HEK293T (cell line): ENCODE results near the gene CLN6.

ENCODE experiments used
- BHLHE40 ChIP-seq: fragments of 450-650 bp; IDR thresholded peaks from 2 replicates; pipeline ENCODE4 v1.6.1; 2016; ENCODE audit warnings: mild to moderate bottlenecking, moderate library complexity, borderline replicate concordance
- ELF4 ChIP-seq: fragments of 450-650 bp; IDR thresholded peaks from 2 replicates; pipeline ENCODE4 v1.6.1; 2017; ENCODE audit warnings: antibody characterized with exemption
- FOXA1 ChIP-seq: fragments of 450-650 bp; IDR thresholded peaks from 2 replicates; pipeline ENCODE4 v1.6.1; 2016; ENCODE audit warnings: mild to moderate bottlenecking
- FOXK2 ChIP-seq: fragments of 450-650 bp; IDR thresholded peaks from 2 replicates; pipeline ENCODE4 v1.6.1; 2016; ENCODE audit warnings: mild to moderate bottlenecking
- FOXM1 ChIP-seq: fragments of 450-650 bp; IDR thresholded peaks from 2 replicates; pipeline ENCODE4 v1.6.1; 2017; ENCODE audit warnings: mild to moderate bottlenecking, borderline replicate concordance
- L3MBTL2 ChIP-seq: fragments of 450-650 bp; conservative IDR thresholded peaks from 2 replicates; pipeline ENCODE4 v1.6.1; 2016; ENCODE audit warnings: mild to moderate bottlenecking
- LEF1 ChIP-seq: fragments of 450-650 bp; IDR thresholded peaks from 2 replicates; pipeline ENCODE4 v1.6.1; 2017; ENCODE audit warnings: mild to moderate bottlenecking, borderline replicate concordance
- SP1 ChIP-seq: fragments of 450-650 bp; IDR thresholded peaks from 2 replicates; pipeline ENCODE4 v1.6.1; 2017
- TARDBP ChIP-seq: fragments of 450-650 bp; IDR thresholded peaks from 2 replicates; pipeline ENCODE4 v1.6.1; 2016
- ZNF384 ChIP-seq: fragments of 450-650 bp; IDR thresholded peaks from 2 replicates; pipeline ENCODE4 v1.6.1; 2016
- TF ChIP-seq, protein P1 (sequence below): fragments of 450-650 bp; IDR thresholded peaks from 2 replicates; pipeline ENCODE4 v1.6.1; 2016

DNA sequence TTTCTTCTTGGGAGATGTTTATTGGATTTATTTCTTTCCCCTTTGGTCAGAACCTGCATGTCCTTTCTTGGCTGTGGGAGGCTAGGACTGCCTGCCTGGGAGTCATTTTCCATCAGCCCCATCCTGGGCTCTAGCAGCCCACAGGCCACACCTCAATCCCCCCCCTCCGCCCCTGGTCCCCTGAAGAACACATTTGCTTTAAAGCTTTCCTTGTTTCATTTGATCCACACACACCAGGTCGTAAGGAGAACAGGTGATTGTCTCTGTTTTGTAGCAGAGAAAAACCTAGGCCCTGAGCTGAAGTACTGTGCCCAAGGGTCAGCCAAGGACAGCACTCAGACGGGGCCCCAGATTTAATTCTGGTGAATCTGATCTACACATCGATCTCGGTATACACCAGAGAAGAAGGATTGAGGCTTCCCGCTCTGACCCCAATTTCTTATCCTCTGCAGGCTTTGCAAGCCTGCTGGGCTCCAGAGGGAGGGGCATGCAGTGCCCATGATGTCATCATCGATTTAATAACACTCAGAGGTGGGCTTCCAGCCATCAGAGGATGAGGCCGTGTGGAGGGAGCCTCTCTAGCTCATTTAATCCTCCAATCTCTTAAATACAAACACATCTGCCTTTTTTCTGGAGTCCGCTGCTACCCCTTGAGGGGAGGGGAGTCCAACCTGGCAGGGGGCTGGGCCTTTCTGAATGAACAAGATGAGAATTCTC is 1.7 kb upstream of the CLN6 start:
- no peak for TF ChIP-seq FOXK2
- TF ChIP-seq BHLHE40: no peak
- TF ChIP-seq FOXA1: no peak
- TF ChIP-seq ZNF384: no peak
- TF ChIP-seq FOXM1: no peak
- TF ChIP-seq SP1: no peak
- no peak for TF ChIP-seq ELF4
- TF ChIP-seq TARDBP: no peak
- TF ChIP-seq L3MBTL2: no peak
- TF ChIP-seq, protein P1, sequence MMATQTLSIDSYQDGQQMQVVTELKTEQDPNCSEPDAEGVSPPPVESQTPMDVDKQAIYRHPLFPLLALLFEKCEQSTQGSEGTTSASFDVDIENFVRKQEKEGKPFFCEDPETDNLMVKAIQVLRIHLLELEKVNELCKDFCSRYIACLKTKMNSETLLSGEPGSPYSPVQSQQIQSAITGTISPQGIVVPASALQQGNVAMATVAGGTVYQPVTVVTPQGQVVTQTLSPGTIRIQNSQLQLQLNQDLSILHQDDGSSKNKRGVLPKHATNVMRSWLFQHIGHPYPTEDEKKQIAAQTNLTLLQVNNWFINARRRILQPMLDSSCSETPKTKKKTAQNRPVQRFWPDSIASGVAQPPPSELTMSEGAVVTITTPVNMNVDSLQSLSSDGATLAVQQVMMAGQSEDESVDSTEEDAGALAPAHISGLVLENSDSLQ: no peak
- no peak for TF ChIP-seq LEF1
